ENCODE measurements around the gene DOCK11. TPM values are rescaled to one million over a fixed set of nuclear protein-coding genes. Genes with fewer than 3 reads are reported as not detected.
A peak's percentile ranks its signal among the peaks of the same experiment; 100 is the strongest.

DOCK11 gene
- total and polyA plus RNA-seq, 2 donors from 2014 or later: 11.4 to 49.5 TPM

DNA sequence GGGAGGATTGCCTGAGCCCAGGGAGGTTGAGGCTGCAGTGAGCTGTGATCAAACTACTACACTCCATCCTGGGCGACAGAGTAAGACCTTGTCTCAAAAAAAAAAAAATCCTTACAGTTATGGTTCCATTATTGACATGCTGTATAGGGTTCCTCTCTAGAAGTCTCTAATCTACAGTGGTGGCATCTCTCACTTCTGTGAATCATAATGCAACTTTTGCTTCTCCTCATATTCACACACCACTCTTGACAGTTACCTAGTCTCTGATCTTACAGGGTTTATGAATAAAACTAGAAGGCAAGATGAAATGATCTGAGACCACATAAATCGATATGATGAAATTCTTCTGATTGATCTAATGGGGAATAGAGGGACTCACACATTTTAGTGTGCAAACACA lies 40.6 kb downstream of the DOCK11 start:
- DNase-seq (no peak), FAIRE-seq (no peak)
- peak overlapping the region in 1 of 3 donors; percentile 35 for H3K4me3 ChIP-seq (ENCODE audit: low read length in 3 of 3)
- peaks cover 0 to 2% (median 0%) of the 10 kb centered on the region in 3 donors for H3K4me1 ChIP-seq (ENCODE audit: control insufficient read depth in 2 of 3, insufficient read depth in 2 of 3, low read depth in 1 of 3, low read length in 3 of 3)
- H3K27ac ChIP-seq (ENCODE audit: low read depth in 2 of 2, low read length in 2 of 2): no peak overlapping the region
- H3K36me3 ChIP-seq (ENCODE audit: control insufficient read depth in 2 of 3, insufficient read depth in 3 of 3, low read length in 3 of 3): no peaks in the 10 kb centered on the region
- no peak overlapping the region for H3K9ac ChIP-seq (ENCODE audit: low read length in 3 of 3)
- H3K27me3 ChIP-seq (ENCODE audit: control insufficient read depth, insufficient read depth, low read length): no peaks in the 10 kb centered on the region
- no peak for TF ChIP-seq CTCF (IDR thresholded peaks at IDR 0.05; ENCODE audit: borderline replicate concordance, extremely low read depth, insufficient read depth)
- intact Hi-C loops (cut with DNase I): no loop called here
- H3K9me3 ChIP-seq (ENCODE audit: control insufficient read depth in 2 of 3, insufficient read depth in 1 of 3, low read length in 3 of 3): no peaks in the 10 kb centered on the region

GRCh38 chrX:118536687-118537461 lies 41.3 kb downstream of the DOCK11 start:
- Histone ChIP-seq H3K36me3 (ENCODE audit: control insufficient read depth in 2 of 3, insufficient read depth in 3 of 3, low read length in 3 of 3) (no peaks in the 10 kb centered on the region), H3K4me3 (ENCODE audit: low read length in 3 of 3) (peak overlapping the region in 2 of 3 donors; percentile 34 to 35), H3K27me3 (ENCODE audit: control insufficient read depth, insufficient read depth, low read length) (no peaks in the 10 kb centered on the region), H3K4me1 (ENCODE audit: control insufficient read depth in 2 of 3, insufficient read depth in 2 of 3, low read depth in 1 of 3, low read length in 3 of 3) (peaks cover 0 to 2% (median 0%) of the 10 kb centered on the region in 3 donors), H3K9ac (ENCODE audit: low read length in 3 of 3) (no peak overlapping the region), H3K9me3 (ENCODE audit: control insufficient read depth in 2 of 3, insufficient read depth in 1 of 3, low read length in 3 of 3) (no peaks in the 10 kb centered on the region), H3K27ac (ENCODE audit: low read depth in 2 of 2, low read length in 2 of 2) (peak overlapping the region; percentile 10 to 65)
- intact Hi-C loops (cut with DNase I): no loop called here
- TF ChIP-seq CTCF (IDR thresholded peaks at IDR 0.05; ENCODE audit: borderline replicate concordance, extremely low read depth, insufficient read depth): no peak
- FAIRE-seq (peak; percentile 80), DNase-seq (peak in 3 of 5 donors; percentile 40 to 72 (median 65))

DNA sequence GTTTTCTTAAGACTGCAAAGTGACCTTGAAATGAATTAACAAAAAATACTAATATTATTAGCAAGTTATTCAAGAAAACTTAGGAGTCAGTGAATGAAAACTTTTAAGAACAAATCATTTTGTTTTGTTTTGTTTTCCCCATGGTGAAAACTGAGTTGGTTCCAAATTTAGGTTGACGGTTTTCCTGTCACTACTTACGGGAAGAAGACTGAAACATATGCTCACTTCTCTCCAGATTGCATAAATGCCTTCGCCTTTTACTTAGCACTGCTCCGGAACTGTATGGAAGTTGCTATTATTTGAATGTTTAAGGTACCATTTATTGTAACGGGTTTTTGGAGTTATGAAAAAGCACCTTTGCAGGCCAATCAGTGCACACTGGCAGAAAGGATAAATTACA lies 42.8 kb downstream of the DOCK11 start:
- Histone ChIP-seq H3K4me3 (ENCODE audit: low read length in 3 of 3) (no peak overlapping the region), H3K27ac (ENCODE audit: low read depth in 2 of 2, low read length in 2 of 2) (no peak overlapping the region), H3K9me3 (ENCODE audit: control insufficient read depth in 2 of 3, insufficient read depth in 1 of 3, low read length in 3 of 3) (no peaks in the 10 kb centered on the region), H3K27me3 (ENCODE audit: control insufficient read depth, insufficient read depth, low read length) (no peaks in the 10 kb centered on the region), H3K9ac (ENCODE audit: low read length in 3 of 3) (no peak overlapping the region), H3K4me1 (ENCODE audit: control insufficient read depth in 2 of 3, insufficient read depth in 2 of 3, low read depth in 1 of 3, low read length in 3 of 3) (peaks cover 0 to 2% (median 0%) of the 10 kb centered on the region in 3 donors), H3K36me3 (ENCODE audit: control insufficient read depth in 2 of 3, insufficient read depth in 3 of 3, low read length in 3 of 3) (no peaks in the 10 kb centered on the region)
- no peak for TF ChIP-seq CTCF (IDR thresholded peaks at IDR 0.05; ENCODE audit: borderline replicate concordance, extremely low read depth, insufficient read depth)
- no peak for DNase-seq
- FAIRE-seq: no peak
- intact Hi-C loops (cut with DNase I): no loop called here
